ENCODE measurements around the gene NMNAT3. TPM values are rescaled to one million over a fixed set of nuclear protein-coding genes. Genes with fewer than 3 reads are reported as not detected.

NMNAT3 gene
- total RNA-seq, 4 donors from 2014 or later: 10.3 to 16.5 (median 12.6) TPM

GRCh38 chr3:139620438-139620837 is 57.3 kb downstream of the NMNAT3 start:
- Histone ChIP-seq H3K27me3 (no peaks in the 10 kb centered on the region), H3K27ac (no peak overlapping the region), H3K4me1 (no peaks in the 10 kb centered on the region), H3K4me3 (replicated peaks in 1 of 3) (no peak overlapping the region), H3K36me3 (no peaks in the 10 kb centered on the region), H3K9me3 (no peaks in the 10 kb centered on the region)
- 87 to 89% methylated on average over 3 of the region's 3 CpGs for WGBS, 2 donors
- no peak for DNase-seq
- intact Hi-C loops (cut with DNase I): no loop called here
- TF ChIP-seq CTCF (IDR thresholded peaks at IDR 0.05) (no peak), POLR2A (IDR thresholded peaks at IDR 0.05) (no peak)

- DNase-seq: no peak
- intact Hi-C loops (cut with DNase I): no loop called here
- Histone ChIP-seq H3K9me3 (no peaks in the 10 kb centered on the region), H3K4me3 (replicated peaks in 1 of 3) (no peak overlapping the region), H3K27me3 (no peaks in the 10 kb centered on the region), H3K4me1 (no peaks in the 10 kb centered on the region), H3K36me3 (no peaks in the 10 kb centered on the region), H3K27ac (no peak overlapping the region)
- 30 to 54% methylated on average over 1 of the region's 1 CpG for WGBS, 2 donors
- TF ChIP-seq CTCF (IDR thresholded peaks at IDR 0.05) (no peak), POLR2A (IDR thresholded peaks at IDR 0.05) (no peak)
Observed at GRCh38 chr3:139619484-139619883, 58.3 kb downstream of the NMNAT3 start.

GRCh38 chr3:139617672-139618268 is 60.0 kb downstream of the NMNAT3 start:
- H3K36me3 ChIP-seq: no peaks in the 10 kb centered on the region
- no peak overlapping the region for H3K27ac ChIP-seq
- no peak overlapping the region for H3K4me3 ChIP-seq (replicated peaks in 1 of 3)
- no peaks in the 10 kb centered on the region for H3K27me3 ChIP-seq
- WGBS, 2 donors: 74 to 78% methylated on average over 3 of the region's 3 CpGs
- no peaks in the 10 kb centered on the region for H3K4me1 ChIP-seq
- H3K9me3 ChIP-seq: no peaks in the 10 kb centered on the region
- TF ChIP-seq CTCF (IDR thresholded peaks at IDR 0.05) (no peak), POLR2A (IDR thresholded peaks at IDR 0.05) (no peak)
- intact Hi-C loops (cut with DNase I): no loop called here
- no peak for DNase-seq

GRCh38 chr3:139611528-139611927 is 66.2 kb downstream of the NMNAT3 start:
- no peak for TF ChIP-seq POLR2A (IDR thresholded peaks at IDR 0.05)
- TF ChIP-seq CTCF (IDR thresholded peaks at IDR 0.05): no peak
- intact Hi-C loops (cut with DNase I): no loop called here
- Histone ChIP-seq H3K27ac (no peak overlapping the region), H3K27me3 (no peaks in the 10 kb centered on the region), H3K4me1 (no peaks in the 10 kb centered on the region), H3K9me3 (no peaks in the 10 kb centered on the region), H3K4me3 (replicated peaks in 1 of 3) (no peak overlapping the region), H3K36me3 (no peaks in the 10 kb centered on the region)
- 78 to 82% methylated on average over 5 of the region's 5 CpGs for WGBS, 2 donors
- DNase-seq: no peak

- Histone ChIP-seq H3K4me3 (replicated peaks in 1 of 3) (no peak overlapping the region), H3K36me3 (no peaks in the 10 kb centered on the region), H3K27me3 (no peaks in the 10 kb centered on the region), H3K27ac (no peak overlapping the region), H3K4me1 (no peaks in the 10 kb centered on the region), H3K9me3 (no peaks in the 10 kb centered on the region)
- intact Hi-C loops (cut with DNase I): no loop called here
- WGBS, 2 donors: 80 to 81% methylated on average over 4 of the region's 4 CpGs
- no peak for DNase-seq
- TF ChIP-seq CTCF (IDR thresholded peaks at IDR 0.05): no peak
- no peak for TF ChIP-seq POLR2A (IDR thresholded peaks at IDR 0.05)
Observed at GRCh38 chr3:139610886-139611285, 66.9 kb downstream of the NMNAT3 start.

Measured in thyroid gland (tissue), 4 donors.